HL-60 (cell line): ENCODE measurements around the gene ZNF786.

Source experiments
- GABPA ChIP-seq: IDR thresholded peaks from 2 replicates; pipeline ENCODE4 v1.6.1; 2012; ENCODE audit warnings: low read depth
- POLR2AphosphoS5 ChIP-seq: IDR thresholded peaks from 2 replicates; pipeline ENCODE4 v1.6.1; 2012; ENCODE audit warnings: low read depth
- TF ChIP-seq, protein P1 (sequence below): IDR thresholded peaks from one replicate; pipeline ENCODE4 v1.5.1; 2011; ENCODE audit warnings: low read length, control low read depth, inconsistent platforms; ENCODE audit not compliant: insufficient read depth
- TF ChIP-seq, protein P2 (sequence below): IDR thresholded peaks from 2 replicates; pipeline ENCODE4 v1.6.1; 2012; ENCODE audit warnings: low read depth; ENCODE audit not compliant: insufficient replicate concordance

DNA sequence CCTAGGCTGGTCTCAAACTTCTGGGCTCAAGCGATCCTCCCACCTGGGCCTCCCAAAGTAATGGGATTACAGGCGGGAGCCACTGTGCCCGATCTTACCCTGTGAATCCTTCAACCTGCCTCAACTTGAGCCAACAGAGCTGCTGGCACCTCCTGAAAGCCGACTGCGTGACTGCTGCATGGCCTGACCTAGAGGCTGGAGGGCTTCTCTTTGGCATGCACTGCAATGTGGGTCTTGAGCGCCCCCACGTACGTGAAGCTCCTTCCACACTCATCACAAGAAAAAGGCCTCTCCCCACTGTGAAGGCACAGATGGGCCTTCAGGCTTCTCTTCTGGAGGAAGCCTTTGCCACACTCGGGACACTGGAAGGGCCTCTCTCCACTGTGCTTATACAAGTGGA, 12.9 kb upstream of the ZNF786 start:
- no peak for TF ChIP-seq POLR2AphosphoS5
- TF ChIP-seq, protein P1, sequence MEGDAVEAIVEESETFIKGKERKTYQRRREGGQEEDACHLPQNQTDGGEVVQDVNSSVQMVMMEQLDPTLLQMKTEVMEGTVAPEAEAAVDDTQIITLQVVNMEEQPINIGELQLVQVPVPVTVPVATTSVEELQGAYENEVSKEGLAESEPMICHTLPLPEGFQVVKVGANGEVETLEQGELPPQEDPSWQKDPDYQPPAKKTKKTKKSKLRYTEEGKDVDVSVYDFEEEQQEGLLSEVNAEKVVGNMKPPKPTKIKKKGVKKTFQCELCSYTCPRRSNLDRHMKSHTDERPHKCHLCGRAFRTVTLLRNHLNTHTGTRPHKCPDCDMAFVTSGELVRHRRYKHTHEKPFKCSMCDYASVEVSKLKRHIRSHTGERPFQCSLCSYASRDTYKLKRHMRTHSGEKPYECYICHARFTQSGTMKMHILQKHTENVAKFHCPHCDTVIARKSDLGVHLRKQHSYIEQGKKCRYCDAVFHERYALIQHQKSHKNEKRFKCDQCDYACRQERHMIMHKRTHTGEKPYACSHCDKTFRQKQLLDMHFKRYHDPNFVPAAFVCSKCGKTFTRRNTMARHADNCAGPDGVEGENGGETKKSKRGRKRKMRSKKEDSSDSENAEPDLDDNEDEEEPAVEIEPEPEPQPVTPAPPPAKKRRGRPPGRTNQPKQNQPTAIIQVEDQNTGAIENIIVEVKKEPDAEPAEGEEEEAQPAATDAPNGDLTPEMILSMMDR: no peak
- TF ChIP-seq GABPA: no peak
- TF ChIP-seq, protein P2, sequence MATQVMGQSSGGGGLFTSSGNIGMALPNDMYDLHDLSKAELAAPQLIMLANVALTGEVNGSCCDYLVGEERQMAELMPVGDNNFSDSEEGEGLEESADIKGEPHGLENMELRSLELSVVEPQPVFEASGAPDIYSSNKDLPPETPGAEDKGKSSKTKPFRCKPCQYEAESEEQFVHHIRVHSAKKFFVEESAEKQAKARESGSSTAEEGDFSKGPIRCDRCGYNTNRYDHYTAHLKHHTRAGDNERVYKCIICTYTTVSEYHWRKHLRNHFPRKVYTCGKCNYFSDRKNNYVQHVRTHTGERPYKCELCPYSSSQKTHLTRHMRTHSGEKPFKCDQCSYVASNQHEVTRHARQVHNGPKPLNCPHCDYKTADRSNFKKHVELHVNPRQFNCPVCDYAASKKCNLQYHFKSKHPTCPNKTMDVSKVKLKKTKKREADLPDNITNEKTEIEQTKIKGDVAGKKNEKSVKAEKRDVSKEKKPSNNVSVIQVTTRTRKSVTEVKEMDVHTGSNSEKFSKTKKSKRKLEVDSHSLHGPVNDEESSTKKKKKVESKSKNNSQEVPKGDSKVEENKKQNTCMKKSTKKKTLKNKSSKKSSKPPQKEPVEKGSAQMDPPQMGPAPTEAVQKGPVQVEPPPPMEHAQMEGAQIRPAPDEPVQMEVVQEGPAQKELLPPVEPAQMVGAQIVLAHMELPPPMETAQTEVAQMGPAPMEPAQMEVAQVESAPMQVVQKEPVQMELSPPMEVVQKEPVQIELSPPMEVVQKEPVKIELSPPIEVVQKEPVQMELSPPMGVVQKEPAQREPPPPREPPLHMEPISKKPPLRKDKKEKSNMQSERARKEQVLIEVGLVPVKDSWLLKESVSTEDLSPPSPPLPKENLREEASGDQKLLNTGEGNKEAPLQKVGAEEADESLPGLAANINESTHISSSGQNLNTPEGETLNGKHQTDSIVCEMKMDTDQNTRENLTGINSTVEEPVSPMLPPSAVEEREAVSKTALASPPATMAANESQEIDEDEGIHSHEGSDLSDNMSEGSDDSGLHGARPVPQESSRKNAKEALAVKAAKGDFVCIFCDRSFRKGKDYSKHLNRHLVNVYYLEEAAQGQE: no peak
